B cell (primary cell): ENCODE results near the gene TNFRSF1B. TPM values are rescaled to one million over a fixed set of nuclear protein-coding genes. Genes with fewer than 3 reads are reported as not detected.

Experiments
- ATAC-seq: fragments of 200-7000 bp; cut with Tn5 transposase; one replicate; pipeline ENCODE4 v1.10.0; 2021; ENCODE audit warnings: low read depth, mild to moderate bottlenecking, moderate number of reproducible peaks, moderate library complexity
- CTCF ChIA-PET: fragments of 350-600 bp; sonication (Branson Sonifier 250); formaldehyde crosslinking; loops from one replicate; lab custom pipeline; 2021; ENCODE audit warnings: antibody characterized with exemption, inconsistent platforms; lab: Charles Lee
- POLR2A ChIA-PET: fragments of 350-600 bp; sonication (Branson Sonifier 250); formaldehyde crosslinking; loops from one replicate; lab custom pipeline; 2021; ENCODE audit warnings: antibody characterized with exemption; lab: Charles Lee
- DNase-seq: peaks from one replicate; pipeline ENCODE4 v3.0.0; 2013
- H2AFZ ChIP-seq: 2 replicates; pipeline ENCODE4 v1.6.1; 2012; ENCODE audit warnings: mild to moderate bottlenecking, low read depth, low read length; ENCODE audit not compliant: insufficient read depth, poor library complexity, severe bottlenecking
- H3K27ac ChIP-seq, 2 donors: 1 replicate in 1 of 2; 2 replicates in 1 of 2; pipeline ENCODE4 v1.5.1; 2012 to 2013; ENCODE audit warnings: low read length in 2 of 2, mild to moderate bottlenecking in 2 of 2, moderate library complexity in 1 of 2
- H3K27me3 ChIP-seq, 4 experiments: fragments of 200-600 bp in 1 of 4; sonication (generic) in 1 of 4; replicated peaks in 1 of 4; 1 replicate in 2 of 4; 2 replicates in 2 of 4; pipeline versions ENCODE4 v1.6.1 to v1.7.0; 2013 to 2016; ENCODE audit warnings: low read length in 3 of 4, mild to moderate bottlenecking in 2 of 4, mixed read lengths in 1 of 4, moderate library complexity in 1 of 4; ENCODE audit not compliant: insufficient read depth in 4 of 4, control insufficient read depth in 3 of 4; ENCODE audit errors: control extremely low read depth in 1 of 4
- H3K36me3 ChIP-seq, 2 experiments: replicated peaks in 1 of 2; 1 replicate in 1 of 2; 2 replicates in 1 of 2; pipeline versions ENCODE4 v1.6.1 to v1.7.1; 2013; ENCODE audit warnings: low read length in 1 of 2; ENCODE audit not compliant: insufficient read depth in 2 of 2, control insufficient read depth in 1 of 2; ENCODE audit errors: control extremely low read depth in 1 of 2, extremely low read depth in 1 of 2
- H3K4me1 ChIP-seq, 2 donors: fragments of 200-600 bp in 1 of 2; sonication (generic) in 1 of 2; 1 replicate in 1 of 2; 2 replicates in 1 of 2; pipeline versions ENCODE4 v1.5.1 to v1.6.1; 2013 to 2017; ENCODE audit warnings: low read length in 2 of 2; ENCODE audit not compliant: control insufficient read depth in 2 of 2, insufficient read depth in 2 of 2
- H3K4me2 ChIP-seq: replicated peaks from 2 replicates; pipeline ENCODE3; 2012; ENCODE audit warnings: mild to moderate bottlenecking, low read depth, low read length; ENCODE audit not compliant: poor library complexity, severe bottlenecking
- H3K4me3 ChIP-seq, 5 experiments: fragments of 200-600 bp in 1 of 5; sonication (generic) in 1 of 5; 1 replicate in 3 of 5; 2 replicates in 2 of 5; pipeline versions ENCODE4 v1.5.1 to v1.7.0; 2011 to 2016; ENCODE audit warnings: low read length in 4 of 5, mild to moderate bottlenecking in 4 of 5, low read depth in 2 of 5, control low read depth in 1 of 5, moderate library complexity in 1 of 5; ENCODE audit not compliant: insufficient read depth in 1 of 5; ENCODE audit errors: control extremely low read depth in 1 of 5, extremely low read depth in 1 of 5
- H3K79me2 ChIP-seq: fragments of 200-600 bp; sonication (generic); one replicate; pipeline ENCODE4 v1.6.0; 2016; ENCODE audit warnings: low read length; ENCODE audit not compliant: control insufficient read depth, insufficient read depth
- H3K9ac ChIP-seq: fragments of 200-600 bp; sonication (generic); 2 replicates; pipeline ENCODE4 v1.6.1; 2017; ENCODE audit warnings: mild to moderate bottlenecking, low read length, moderate library complexity
- H3K9me3 ChIP-seq, 3 donors: one replicate each; pipeline versions ENCODE4 v1.6.1 to v1.7.1; 2013; ENCODE audit warnings: low read length in 2 of 3; ENCODE audit not compliant: control insufficient read depth in 2 of 3, insufficient read depth in 1 of 3; ENCODE audit errors: control extremely low read depth in 1 of 3
- H4K20me1 ChIP-seq: 2 replicates; pipeline ENCODE4 v1.6.0; 2012; ENCODE audit warnings: mild to moderate bottlenecking, low read length; ENCODE audit not compliant: insufficient read depth, control insufficient read depth, poor library complexity, severe bottlenecking
- H3K27ac Mint-ChIP-seq: one replicate; pipeline ENCODE4 v1.8.0; 2021; ENCODE audit warnings: mixed read lengths
- H3K27me3 Mint-ChIP-seq: one replicate; pipeline ENCODE4 v1.8.0; 2021; ENCODE audit warnings: mixed read lengths
- H3K4me1 Mint-ChIP-seq: one replicate; pipeline ENCODE4 v1.8.0; 2021; ENCODE audit warnings: mixed read lengths
- H3K4me3 Mint-ChIP-seq: one replicate; pipeline ENCODE4 v1.8.0; 2021; ENCODE audit warnings: mixed read lengths
- H3K9me3 Mint-ChIP-seq: one replicate; pipeline ENCODE4 v1.8.0; 2022; ENCODE audit warnings: mixed read lengths; ENCODE audit not compliant: insufficient read depth
- EZH2 ChIP-seq: IDR thresholded peaks from 2 replicates; pipeline ENCODE4 v1.6.1; 2012; ENCODE audit warnings: borderline replicate concordance, low read depth, mild to moderate bottlenecking, moderate library complexity, low read length; ENCODE audit not compliant: insufficient read depth, poor library complexity, severe bottlenecking
- WGBS: methylation state at CpG from one replicate; pipeline ENCODE4 v1.1.5; 2013; ENCODE audit warnings: missing lambda C conversion rate; ENCODE audit not compliant: insufficient coverage; 5-methylcytosine and 5-hydroxymethylcytosine counted together
- intact Hi-C: fragments of 100-400 bp; cut with micrococcal nuclease; formaldehyde crosslinking; loops from one replicate; pipeline ENCODE4 v1.10.0; 2022
- polyA plus RNA-seq: library from polyadenylated mRNA; depleted of rRNA; stranded (reverse); fragments of >200 nt; gene quantifications from 2 replicates; pipeline ENCODE4 v1.2.3, GENCODE V29; 2012
- total RNA-seq, 2 donors: library from RNA; stranded (reverse); fragments of 120-200 nt in 1 of 2; gene quantifications; 1 replicate in 1 of 2; 2 replicates in 1 of 2; pipeline versions ENCODE4 v1.2.3 to v1.2.4, GENCODE V29; 2013 to 2022
- TF ChIP-seq, protein P1 (sequence below): fragments of 200-600 bp; IDR thresholded peaks from one replicate; pipeline ENCODE4 v1.8.0; 2022; ENCODE audit warnings: antibody characterized with exemption, mild to moderate bottlenecking

TNFRSF1B gene
- total and polyA plus RNA-seq, 2 donors (not counting 1 experiment from before 2014, with no cell fraction given): 37.7 to 99.4 TPM

DNA sequence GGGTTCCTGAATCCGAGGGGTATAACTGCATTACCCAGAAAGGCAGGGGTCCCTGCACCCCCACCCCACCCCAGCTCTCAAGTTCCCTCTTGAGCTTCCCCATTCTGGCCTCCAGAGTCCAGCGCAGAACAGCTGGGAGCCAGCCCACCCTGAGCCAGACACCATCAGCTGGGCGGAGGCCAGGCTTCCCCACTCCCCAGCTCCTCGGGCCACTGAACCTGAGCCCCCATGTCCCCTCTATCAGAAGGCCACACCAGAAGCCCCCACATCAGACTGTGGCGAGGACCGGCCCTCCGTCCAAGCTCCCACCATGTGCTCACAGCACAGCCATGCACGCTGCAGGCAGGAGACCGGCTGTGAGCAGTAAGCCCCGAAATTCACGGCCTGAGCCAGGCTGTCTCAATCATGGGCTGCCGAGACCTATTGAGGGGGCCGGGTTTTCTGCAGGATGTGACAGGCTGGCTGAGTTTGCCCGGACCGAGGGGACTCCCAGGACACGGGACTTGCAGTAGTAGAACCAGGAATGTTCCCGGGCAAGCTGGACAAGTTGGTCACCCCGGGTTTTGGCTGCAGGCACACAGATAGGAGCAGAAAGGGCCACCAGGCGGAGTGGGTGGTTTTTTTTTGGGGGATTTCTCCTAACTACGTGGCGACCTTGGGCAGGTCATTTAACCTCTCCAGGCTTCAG lies 25.5 kb upstream of the TNFRSF1B start:
- intact Hi-C loops: loop anchor here (5.0 kb wide), 1 partner anchor 41 kb away; no protein-coding TSS in a partner anchor
- no peaks in the 10 kb centered on the region for H3K9me3 Mint-ChIP-seq
- H3K27ac ChIP-seq: no peak overlapping the region
- H2AFZ ChIP-seq: no peak overlapping the region
- ATAC-seq: no peak
- H3K36me3 ChIP-seq: no peaks in the 10 kb centered on the region
- ChIA-PET POLR2A (interaction anchor here (5.0 kb wide), 1 partner anchor 10 kb away, joined by 30 read pairs; no protein-coding TSS in a partner anchor), CTCF (interaction anchor here (0.9 to 15.1 kb wide), 4 partner anchors 8 to 56 kb away, joined by 3 to 169 read pairs (median 5); no protein-coding TSS in a partner anchor)
- no peaks in the 10 kb centered on the region for H3K79me2 ChIP-seq
- H3K4me3 ChIP-seq: no peak overlapping the region
- WGBS: 95% methylated on average over 21 of the region's 21 CpGs
- no peak for TF ChIP-seq EZH2
- TF ChIP-seq, protein P1, sequence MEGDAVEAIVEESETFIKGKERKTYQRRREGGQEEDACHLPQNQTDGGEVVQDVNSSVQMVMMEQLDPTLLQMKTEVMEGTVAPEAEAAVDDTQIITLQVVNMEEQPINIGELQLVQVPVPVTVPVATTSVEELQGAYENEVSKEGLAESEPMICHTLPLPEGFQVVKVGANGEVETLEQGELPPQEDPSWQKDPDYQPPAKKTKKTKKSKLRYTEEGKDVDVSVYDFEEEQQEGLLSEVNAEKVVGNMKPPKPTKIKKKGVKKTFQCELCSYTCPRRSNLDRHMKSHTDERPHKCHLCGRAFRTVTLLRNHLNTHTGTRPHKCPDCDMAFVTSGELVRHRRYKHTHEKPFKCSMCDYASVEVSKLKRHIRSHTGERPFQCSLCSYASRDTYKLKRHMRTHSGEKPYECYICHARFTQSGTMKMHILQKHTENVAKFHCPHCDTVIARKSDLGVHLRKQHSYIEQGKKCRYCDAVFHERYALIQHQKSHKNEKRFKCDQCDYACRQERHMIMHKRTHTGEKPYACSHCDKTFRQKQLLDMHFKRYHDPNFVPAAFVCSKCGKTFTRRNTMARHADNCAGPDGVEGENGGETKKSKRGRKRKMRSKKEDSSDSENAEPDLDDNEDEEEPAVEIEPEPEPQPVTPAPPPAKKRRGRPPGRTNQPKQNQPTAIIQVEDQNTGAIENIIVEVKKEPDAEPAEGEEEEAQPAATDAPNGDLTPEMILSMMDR: no peak
- H3K4me2 ChIP-seq: no peak overlapping the region
- H4K20me1 ChIP-seq: no peaks in the 10 kb centered on the region
- no peaks in the 10 kb centered on the region for H3K27me3 Mint-ChIP-seq
- no peak overlapping the region for H3K9ac ChIP-seq
- peaks cover 0 to 10% (median 0%) of the 10 kb centered on the region in 3 donors for H3K9me3 ChIP-seq
- peaks cover 53% of the 10 kb centered on the region for H3K4me1 Mint-ChIP-seq
- H3K4me1 ChIP-seq: peaks cover 33 to 57% of the 10 kb centered on the region in 2 donors
- DNase-seq: no peak
- no peaks in the 10 kb centered on the region for H3K27me3 ChIP-seq
- H3K4me3 Mint-ChIP-seq: no peak overlapping the region
- H3K27ac Mint-ChIP-seq: peak overlapping the region; percentile 72
